ENCODE data around the gene BTG4. TPM values are rescaled to one million over a fixed set of nuclear protein-coding genes. Genes with fewer than 3 reads are reported as not detected.

BTG4 gene
- total and polyA plus RNA-seq, 9 of the 15 experiments (the other 6 are each of a cell fraction or from before 2014, with no cell fraction given): not detected

DNA sequence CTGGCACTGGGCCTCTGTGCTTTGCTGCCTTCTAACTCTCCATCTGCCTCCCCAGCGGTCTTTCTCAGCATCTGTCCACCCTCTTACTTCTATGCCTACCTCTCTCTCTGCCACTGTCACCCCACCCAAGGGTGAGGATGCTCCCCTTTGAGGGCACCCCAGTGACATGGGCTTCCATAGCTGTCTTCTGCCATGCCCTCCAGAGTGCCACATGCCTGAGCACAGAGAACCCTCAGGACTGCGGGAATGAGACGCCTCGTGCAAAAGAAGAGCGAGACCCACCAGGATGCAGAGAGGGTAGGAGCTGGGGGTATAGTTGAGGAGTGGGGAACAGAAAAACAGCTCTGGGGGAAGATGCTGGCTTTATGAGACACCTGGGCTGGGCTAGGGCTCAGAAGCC, 64.3 kb downstream of the BTG4 start:
- Histone ChIP-seq H2AFZ (ENCODE audit: low read depth, low read length) (no peak overlapping the region), H3K9ac (ENCODE audit: insufficient read depth in 1 of 2, low read depth in 2 of 2, low read length in 2 of 2) (no peak overlapping the region), H3K27me3 (ENCODE audit: control insufficient read depth in 2 of 2, insufficient read depth in 2 of 2, low read length in 2 of 2) (peaks cover 0 to 11% of the 10 kb centered on the region in 2 experiments; a peak in 2 of 5 replicates), H4K20me1 (replicated peaks; ENCODE audit: control insufficient read depth, insufficient read depth, low read length) (no peaks in the 10 kb centered on the region), H3K9me1 (ENCODE audit: control insufficient read depth, insufficient read depth, low read length) (no peaks in the 10 kb centered on the region), H3K9me3 (replicated peaks; ENCODE audit: control insufficient read depth, insufficient read depth, low read depth, low read length) (no peaks in the 10 kb centered on the region), H3K4me1 (replicated peaks in 1 of 2; ENCODE audit: control insufficient read depth in 2 of 2, insufficient read depth in 2 of 2, low read length in 2 of 2) (no peaks in the 10 kb centered on the region), H3K79me2 (ENCODE audit: control insufficient read depth, insufficient read depth, low read length) (no peaks in the 10 kb centered on the region), H3K4me2 (ENCODE audit: insufficient read depth, low read length) (no peak overlapping the region), H3K27ac (ENCODE audit: extremely low read depth, low read depth, low read length) (no peak overlapping the region), H3K4me3 (no peak overlapping the region), H3K36me3 (ENCODE audit: control insufficient read depth, insufficient read depth, low read length) (no peaks in the 10 kb centered on the region)
- ATAC-seq (no peak), DNase-seq (ENCODE audit: extremely low read depth in 1 of 4, low spot score in 3 of 4) (no peak), FAIRE-seq (no peak)
- BruUV-seq (replicated peaks): no TSS peak
- TF ChIP-seq EZH2 (IDR thresholded peaks at IDR 0.05; ENCODE audit: borderline replicate concordance, low read depth, low read length): no peak
- TF ChIP-seq, protein P1, sequence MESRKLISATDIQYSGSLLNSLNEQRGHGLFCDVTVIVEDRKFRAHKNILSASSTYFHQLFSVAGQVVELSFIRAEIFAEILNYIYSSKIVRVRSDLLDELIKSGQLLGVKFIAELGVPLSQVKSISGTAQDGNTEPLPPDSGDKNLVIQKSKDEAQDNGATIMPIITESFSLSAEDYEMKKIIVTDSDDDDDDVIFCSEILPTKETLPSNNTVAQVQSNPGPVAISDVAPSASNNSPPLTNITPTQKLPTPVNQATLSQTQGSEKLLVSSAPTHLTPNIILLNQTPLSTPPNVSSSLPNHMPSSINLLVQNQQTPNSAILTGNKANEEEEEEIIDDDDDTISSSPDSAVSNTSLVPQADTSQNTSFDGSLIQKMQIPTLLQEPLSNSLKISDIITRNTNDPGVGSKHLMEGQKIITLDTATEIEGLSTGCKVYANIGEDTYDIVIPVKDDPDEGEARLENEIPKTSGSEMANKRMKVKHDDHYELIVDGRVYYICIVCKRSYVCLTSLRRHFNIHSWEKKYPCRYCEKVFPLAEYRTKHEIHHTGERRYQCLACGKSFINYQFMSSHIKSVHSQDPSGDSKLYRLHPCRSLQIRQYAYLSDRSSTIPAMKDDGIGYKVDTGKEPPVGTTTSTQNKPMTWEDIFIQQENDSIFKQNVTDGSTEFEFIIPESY (CRISPR knock-in tag; IDR thresholded peaks at IDR 0.05): no peak
- TF ChIP-seq, protein P2, sequence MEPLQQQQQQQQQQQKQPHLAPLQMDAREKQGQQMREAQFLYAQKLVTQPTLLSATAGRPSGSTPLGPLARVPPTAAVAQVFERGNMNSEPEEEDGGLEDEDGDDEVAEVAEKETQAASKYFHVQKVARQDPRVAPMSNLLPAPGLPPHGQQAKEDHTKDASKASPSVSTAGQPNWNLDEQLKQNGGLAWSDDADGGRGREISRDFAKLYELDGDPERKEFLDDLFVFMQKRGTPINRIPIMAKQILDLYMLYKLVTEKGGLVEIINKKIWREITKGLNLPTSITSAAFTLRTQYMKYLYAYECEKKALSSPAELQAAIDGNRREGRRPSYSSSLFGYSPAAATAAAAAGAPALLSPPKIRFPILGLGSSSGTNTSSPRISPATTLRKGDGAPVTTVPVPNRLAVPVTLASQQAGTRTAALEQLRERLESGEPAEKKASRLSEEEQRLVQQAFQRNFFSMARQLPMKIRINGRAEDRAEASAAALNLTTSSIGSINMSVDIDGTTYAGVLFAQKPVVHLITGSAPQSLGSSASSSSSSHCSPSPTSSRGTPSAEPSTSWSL (CRISPR knock-in tag; IDR thresholded peaks at IDR 0.05; ENCODE audit: borderline replicate concordance): no peak
- no peak for TF ChIP-seq EWSR1 (IDR thresholded peaks at IDR 0.05; ENCODE audit: borderline replicate concordance, low read depth, partially characterized antibody)
- TF ChIP-seq ELF4 (CRISPR knock-in tag; IDR thresholded peaks at IDR 0.05): no peak
- TF ChIP-seq NUFIP1 (IDR thresholded peaks at IDR 0.05; ENCODE audit: partially characterized antibody): no peak
- POLR2A ChIA-PET: no interaction called here
- intact Hi-C loops (cut with micrococcal nuclease) (loop anchor here (5.0 kb wide), 1 partner anchor 1246 kb away; no protein-coding TSS in a partner anchor), in situ Hi-C loops (cut with MboI) (loop anchor here (10.0 kb wide), 2 partner anchors 163 to 983 kb away; no protein-coding TSS in a partner anchor)
- CTCF ChIA-PET (ENCODE audit: low intra/inter-chr PET ratio): no interaction called here
- WGBS (ENCODE audit: insufficient coverage, low coverage, missing lambda C conversion rate): 0% methylated on average over 5 of the region's 5 CpGs

All from K562 (cell line).